AG09309 (cell line): ENCODE data around the gene PXDC1.

Experiments used
- DNase-seq: peaks from one replicate; pipeline ENCODE4 v3.0.0-alpha.2; 2010; ENCODE audit warnings: low read depth
- H3K4me3 ChIP-seq: 2 replicates; pipeline ENCODE4 v1.5.1; 2011; ENCODE audit warnings: mild to moderate bottlenecking, low read depth, low read length, moderate library complexity; ENCODE audit not compliant: control insufficient read depth
- CTCF ChIP-seq: IDR thresholded peaks from 2 replicates; pipeline ENCODE4 v1.5.1; 2011; ENCODE audit warnings: mild to moderate bottlenecking, low read depth, low read length, inconsistent platforms; ENCODE audit not compliant: insufficient read depth, control insufficient read depth; ENCODE audit errors: missing control alignments

PXDC1 gene

GRCh38 chr6:3781504-3781903 lies 30.0 kb upstream of the PXDC1 start:
- no peak overlapping the region for H3K4me3 ChIP-seq
- DNase-seq = no peak
- TF ChIP-seq CTCF = no peak

GRCh38 chr6:3779574-3779849 lies 28.0 kb upstream of the PXDC1 start:
- DNase-seq = no peak
- no peak for TF ChIP-seq CTCF
- no peak overlapping the region for H3K4me3 ChIP-seq

DNA sequence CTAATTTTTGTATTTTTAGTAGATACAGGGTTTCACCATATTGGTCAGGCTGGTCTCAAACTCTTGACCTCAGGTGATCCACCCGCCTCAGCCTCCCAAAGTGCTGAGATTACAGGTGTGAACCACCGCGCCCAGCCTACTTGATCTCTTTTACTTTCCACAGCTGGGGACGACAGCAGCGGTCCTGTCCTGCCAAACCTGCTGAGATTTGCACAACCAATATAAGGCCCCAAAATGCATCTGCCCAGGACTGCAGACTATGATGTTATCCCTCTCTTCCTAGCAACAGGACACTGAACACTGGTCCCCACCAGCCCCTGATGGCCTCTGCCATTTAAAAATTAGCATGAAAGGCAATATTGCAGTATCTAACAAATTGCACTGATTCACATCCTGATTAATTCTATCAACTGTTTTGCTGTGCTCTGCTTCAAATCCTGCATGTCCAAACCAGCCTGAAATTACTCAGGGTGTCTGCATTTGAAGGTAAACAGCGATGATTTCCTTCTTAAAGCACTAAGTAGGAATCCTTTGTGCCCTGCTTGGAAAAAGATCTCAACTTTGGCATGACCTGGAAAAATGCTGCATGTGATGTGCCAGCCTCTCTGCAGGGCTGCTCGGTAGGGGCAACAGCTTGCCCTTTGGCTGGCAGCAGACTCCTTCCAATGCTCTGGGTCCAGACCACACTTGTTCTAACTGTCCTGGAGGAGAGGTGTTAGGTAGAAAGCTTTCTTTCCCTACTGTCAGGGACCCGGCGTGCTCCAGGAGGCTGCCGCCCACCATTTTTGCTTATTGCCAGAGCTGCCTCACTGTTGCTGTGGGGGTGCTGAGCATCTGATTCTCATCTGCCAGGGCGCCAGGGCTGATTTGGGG lies 27.4 kb upstream of the PXDC1 start:
- no peak overlapping the region for H3K4me3 ChIP-seq
- no peak for TF ChIP-seq CTCF
- DNase-seq = no peak

DNA sequence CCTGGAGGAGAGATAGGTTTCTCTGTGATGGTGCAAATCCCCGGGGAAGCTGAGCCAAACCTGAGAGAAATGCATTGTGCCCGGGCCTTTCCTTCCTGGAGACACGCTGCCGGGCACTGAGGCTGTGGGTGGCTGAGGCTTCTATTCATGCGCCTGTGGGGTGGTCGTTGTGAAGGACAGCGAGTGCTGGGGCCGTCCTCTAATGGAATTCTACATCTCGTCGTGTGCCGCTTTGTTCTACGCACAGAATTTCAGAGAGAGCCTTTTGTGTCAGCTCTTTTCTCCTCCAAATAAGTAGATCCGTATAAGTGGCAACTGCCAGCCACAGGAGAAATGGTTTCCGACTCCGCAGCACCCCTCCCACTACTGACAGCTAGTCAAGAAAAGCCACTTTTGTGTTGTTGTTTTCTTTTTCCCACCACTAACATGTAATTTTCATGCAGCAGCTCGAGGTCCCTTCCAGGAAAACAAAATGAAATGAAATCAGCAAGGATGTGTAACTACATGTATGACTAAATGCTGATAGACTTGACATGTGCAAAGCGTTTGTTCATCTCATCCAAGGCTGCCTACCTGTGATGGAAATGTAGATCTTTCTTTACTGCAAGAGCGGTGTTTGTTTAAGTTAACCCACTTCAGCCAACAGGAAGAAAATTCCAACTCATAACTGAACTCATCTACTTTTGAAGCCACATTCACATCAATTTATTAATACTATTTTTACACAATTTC lies 26.4 kb upstream of the PXDC1 start:
- no peak for TF ChIP-seq CTCF
- no peak overlapping the region for H3K4me3 ChIP-seq
- no peak for DNase-seq

GRCh38 chr6:3776881-3777507 lies 25.5 kb upstream of the PXDC1 start:
- no peak for DNase-seq
- H3K4me3 ChIP-seq = no peak overlapping the region
- no peak for TF ChIP-seq CTCF

DNA sequence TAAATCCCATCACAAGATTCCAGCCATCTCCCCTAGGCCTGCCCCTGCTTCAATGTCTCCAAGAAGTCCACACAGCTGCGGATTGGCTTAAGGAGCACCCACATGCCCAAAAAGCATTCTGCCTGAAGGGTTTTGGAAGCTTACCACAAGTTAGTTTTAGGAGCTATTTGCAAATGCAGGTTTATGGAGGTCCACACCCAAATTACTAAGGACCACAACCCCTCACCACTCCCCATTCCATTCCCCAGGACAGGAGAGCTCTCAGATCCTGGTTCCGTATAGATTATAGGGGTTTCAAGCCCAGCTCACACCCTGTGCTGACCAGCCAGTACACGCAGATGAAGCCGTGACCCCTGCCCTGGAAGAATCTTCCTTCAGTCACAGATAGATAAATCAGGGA lies 24.3 kb upstream of the PXDC1 start:
- no peak for DNase-seq
- no peak for TF ChIP-seq CTCF
- no peak overlapping the region for H3K4me3 ChIP-seq
